Putamen (tissue), 1 donor: ENCODE results near the gene GPHB5.
"Not testable (repeated sequence)": the region's sequence is repeated elsewhere in the genome, so short reads cannot be mapped to it uniquely, and the experiment has no call there.

Source experiments
- DNase-seq: peaks from one replicate; pipeline ENCODE4 v3.0.0-alpha.2; 2016; ENCODE audit warnings: low spot score

Gene GPHB5

DNA sequence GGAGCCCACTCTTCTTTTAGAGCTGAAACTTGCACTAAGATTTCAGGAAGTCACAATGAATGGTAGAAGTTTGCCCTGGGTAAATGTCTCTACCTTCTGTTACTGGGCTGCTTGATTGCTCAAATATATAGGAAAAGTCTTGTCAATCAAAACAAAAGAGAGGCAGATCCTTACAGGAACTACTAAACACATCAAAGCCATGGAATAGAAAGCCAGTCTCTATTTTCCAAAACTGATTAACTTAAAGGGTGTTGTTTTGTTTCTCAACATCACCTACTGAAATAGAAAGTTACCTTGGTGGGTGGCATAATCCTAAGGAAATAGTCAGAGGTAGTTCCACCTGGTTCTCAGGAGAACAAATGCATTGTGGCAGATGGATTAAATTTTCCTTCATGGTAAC, at the start of gene GPHB5:
Gene GPHB5, minus strand, starts transcription at position 101 of the 400 bp plus-strand sequence. CDS start 1,086 bp downstream, outside the sequence.
- DNase-seq = no peak

GRCh38 chr14:63367742-63368364, 49.1 kb upstream of the GPHB5 start:
- DNase-seq = no peak

DNA sequence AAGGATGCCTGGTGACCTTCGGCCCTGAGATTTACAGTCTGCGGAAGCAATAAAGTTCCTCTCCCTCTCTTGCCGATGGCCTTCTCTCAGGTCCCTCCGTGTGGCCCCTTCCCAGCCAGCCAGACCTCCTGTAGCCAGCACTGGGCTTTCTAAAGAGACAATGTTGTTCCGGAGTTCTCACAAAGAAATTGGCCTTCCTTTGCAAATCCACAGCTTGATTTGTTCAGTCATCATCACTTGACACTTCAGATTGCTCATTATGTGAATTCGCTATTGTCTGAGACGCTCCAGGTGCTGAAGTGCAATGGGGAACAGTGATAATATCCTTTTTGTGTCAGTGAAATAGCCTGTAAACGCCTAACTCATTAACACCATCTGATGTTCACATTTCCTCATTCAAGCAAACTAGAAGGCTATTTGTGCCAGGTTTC, 43.7 kb upstream of the GPHB5 start:
- DNase-seq = no peak

DNA sequence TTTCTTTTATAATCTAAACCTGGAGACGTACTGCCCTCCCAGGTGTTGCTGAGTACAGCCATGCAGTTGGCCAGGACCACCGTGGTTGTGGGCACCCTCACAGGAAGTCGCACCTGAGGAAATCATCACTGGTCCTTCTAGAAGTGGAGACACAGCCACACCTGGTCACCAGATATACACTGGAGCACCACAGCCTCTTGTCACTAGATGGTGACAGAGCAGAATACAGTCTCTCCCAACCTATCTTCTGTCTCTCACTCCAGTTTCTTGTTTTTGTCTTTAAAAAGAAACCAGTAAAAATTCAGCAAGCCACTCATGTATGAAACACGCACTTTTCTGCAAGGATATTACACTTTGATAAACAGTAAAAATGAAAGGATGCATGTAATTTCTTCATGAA, 43.1 kb upstream of the GPHB5 start:
- no peak for DNase-seq

DNA sequence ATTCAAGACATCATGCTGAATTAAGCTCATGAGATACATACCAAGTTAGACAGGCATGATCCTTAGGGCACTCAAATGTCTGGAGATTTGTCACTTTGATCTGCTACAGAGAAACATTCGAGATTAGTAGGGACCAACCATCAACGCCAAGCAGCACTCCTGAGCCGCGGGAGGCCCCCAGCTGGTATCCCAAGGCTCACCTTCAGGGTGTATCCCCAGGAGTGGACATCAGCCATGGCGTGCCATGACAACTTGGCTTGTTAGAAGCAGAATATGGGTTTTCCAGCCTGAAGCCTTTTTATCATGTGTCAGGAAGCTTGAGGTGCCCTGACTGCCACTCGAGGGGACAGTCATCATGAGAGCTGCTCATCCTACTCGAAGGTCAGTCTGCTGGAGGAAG, 39.1 kb upstream of the GPHB5 start:
- no peak for DNase-seq

DNA sequence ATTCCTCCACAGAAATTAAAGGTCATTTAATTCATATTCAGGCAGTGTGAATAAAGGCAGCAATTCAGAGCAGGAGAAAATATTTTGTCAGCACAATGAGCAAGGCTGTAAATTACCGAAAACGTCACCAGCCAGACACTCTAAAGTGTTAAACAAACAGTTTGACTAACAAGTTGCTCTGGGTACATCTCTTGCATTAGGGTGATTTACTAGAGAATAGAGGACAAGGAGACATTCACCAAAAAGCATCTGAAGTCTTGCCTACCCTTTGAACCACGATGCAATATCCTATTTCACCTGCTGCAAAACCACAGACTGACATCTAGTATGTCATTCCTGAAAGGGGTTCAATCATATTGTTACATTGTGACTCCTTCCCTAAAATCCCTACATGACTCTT, 27.1 kb upstream of the GPHB5 start:
- DNase-seq = no peak

DNA sequence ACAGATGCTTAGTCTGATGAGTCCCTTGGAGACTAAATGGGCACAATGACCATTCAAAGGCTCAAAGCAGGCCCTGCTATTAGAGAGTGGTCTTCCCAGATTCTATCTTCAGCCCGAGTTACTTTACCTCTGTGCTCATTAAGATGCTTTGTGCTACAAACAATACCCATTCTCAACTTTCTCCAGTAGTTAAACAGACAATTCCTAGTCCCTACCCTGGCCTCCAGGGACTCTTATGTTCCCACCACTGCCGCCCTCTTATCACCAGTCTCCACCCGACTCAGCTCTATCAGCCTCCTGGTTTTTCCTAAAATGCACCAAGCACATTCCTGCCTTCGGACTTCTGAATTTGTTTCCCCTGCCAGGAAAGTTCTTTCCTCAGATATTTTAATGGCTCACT, 25.6 kb upstream of the GPHB5 start:
- no peak for DNase-seq

DNA sequence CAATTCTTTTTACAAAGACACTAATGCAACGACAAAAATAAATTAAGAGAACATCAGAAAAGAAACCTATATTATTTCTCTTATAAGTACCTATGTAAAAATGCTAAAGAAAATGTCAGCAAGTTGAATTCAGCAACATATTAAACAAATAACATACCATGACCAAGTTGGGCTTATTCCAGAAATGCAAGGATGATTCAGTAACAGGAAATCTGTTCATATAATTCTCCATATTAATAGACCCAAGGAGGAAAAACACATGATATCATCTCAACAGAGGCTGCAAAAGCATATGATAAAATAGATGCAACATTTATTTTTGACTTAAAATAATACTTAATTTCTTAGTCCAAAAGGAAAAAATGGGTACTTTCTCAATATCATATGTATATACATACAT, 25.1 kb upstream of the GPHB5 start:
- DNase-seq = no peak

- DNase-seq = no peak
Observed at GRCh38 chr14:63342371-63342770, 23.6 kb upstream of the GPHB5 start.

- no peak for DNase-seq
Observed at GRCh38 chr14:63328787-63329737, 10.3 kb upstream of the GPHB5 start.

- no peak for DNase-seq
Observed at GRCh38 chr14:63326840-63327239, 8.1 kb upstream of the GPHB5 start.

DNA sequence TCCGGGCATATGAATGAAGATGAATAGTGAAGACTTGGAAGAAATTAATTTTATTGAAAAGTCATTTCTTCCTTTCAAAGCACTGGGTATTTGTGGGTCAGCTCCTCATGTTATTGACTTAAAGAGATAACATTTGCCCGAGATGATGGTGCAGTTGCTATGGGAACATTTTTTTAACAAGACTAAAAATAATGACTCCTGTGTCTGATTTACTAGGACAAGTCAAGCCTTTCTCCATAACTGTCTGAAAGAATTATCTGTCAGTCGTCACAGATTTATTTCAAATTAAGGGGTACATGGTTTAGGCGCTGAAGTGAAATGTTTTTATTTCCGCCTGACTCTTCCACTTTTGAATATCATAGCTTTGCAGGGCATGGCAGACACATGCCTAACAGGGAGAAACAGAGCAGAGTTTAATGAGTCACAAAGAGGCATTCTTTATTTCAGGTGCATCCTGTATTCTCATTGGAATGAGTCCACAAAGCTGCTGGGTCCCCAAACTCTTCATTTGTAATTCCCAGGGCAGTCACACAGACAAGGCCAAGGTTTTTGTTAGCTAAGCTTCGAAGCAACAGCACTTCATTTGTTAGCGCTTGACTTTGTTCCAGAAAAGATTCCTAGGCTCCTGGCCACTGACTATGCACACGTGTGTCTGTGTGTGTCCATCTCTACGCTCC, 4.3 kb upstream of the GPHB5 start:
- no peak for DNase-seq

DNA sequence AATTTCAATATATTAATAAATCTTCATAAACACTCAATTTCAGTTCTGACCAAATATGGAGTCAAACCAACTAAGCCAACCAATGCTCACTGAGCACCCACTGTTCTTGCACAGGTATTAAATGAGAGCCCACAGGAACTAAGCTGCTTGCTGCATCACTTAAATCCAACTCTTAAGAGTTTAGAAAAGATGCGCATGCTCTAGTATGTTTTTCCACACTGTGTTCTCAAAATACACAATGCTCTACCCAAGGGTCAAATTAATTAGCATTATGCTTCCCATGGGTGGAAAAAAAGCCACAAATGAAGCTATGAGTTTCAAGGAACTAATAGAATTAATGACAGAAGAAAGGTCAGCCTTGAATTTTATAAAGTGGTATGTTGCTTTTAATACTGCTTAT, 3.7 kb upstream of the GPHB5 start:
- no peak for DNase-seq

DNA sequence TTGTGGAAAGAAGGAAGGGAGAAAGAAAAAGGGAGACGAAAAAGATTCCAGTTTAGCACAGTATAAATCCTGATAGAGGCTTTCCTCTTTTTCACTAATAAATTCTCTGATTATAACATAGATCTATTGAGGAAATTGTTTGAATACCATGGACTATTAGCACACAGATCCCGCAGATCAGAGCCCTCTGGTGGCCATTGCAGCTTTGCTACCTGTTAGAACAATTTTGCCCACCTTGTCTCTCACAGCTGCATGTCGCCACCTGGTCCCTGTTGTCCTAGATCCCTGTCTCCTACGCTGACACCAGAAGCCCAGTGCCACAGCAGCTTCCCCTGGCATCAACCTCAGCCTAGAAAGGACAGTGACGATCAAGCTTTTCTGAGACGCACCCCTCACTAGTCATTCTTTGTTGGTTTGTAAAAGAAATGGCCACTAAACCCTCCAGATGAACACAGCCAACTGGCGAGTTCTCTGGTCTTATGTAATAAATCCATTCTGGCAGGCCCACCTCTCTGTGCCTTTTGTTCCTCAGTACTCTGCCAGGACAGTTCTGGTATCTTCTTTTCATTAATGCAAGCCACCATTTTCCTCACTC, 9.9 kb downstream of the GPHB5 start:
- DNase-seq = no peak

GRCh38 chr14:63304429-63304828, 14.3 kb downstream of the GPHB5 start:
- not testable (repeated sequence) for DNase-seq

DNA sequence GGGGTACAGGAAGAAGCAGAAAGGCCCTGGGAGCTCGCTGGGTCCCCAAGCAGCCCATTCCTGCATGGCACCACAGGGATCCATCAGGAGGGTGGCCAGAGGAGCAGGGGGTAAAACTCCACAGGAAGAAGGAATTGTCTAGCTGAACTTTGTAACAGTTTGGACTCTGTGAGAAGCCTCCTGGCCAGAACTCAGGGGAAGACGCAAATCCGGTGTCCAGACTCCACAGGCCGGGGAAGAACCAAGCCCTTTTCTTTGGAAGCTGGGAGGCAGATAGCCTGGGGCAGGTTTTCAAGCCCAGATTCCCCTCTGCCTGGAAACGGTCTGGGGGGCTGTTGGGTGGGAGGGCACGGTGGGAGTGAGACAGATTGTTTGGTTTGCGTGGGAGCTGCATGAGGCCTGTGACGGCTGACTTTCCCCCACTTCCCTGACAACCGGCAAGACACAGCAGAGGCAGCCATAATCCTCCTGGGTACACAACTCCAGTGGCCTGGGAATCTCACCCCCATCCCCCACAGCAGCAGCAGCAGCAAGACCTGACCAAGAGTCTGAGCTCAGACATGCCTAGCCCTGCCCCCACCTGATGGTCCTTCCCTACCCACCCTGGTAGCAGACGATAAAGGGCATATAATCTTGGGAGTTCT, 16.7 kb downstream of the GPHB5 start:
- no peak for DNase-seq

- no peak for DNase-seq
Observed at GRCh38 chr14:63300854-63301253, 17.9 kb downstream of the GPHB5 start.

DNA sequence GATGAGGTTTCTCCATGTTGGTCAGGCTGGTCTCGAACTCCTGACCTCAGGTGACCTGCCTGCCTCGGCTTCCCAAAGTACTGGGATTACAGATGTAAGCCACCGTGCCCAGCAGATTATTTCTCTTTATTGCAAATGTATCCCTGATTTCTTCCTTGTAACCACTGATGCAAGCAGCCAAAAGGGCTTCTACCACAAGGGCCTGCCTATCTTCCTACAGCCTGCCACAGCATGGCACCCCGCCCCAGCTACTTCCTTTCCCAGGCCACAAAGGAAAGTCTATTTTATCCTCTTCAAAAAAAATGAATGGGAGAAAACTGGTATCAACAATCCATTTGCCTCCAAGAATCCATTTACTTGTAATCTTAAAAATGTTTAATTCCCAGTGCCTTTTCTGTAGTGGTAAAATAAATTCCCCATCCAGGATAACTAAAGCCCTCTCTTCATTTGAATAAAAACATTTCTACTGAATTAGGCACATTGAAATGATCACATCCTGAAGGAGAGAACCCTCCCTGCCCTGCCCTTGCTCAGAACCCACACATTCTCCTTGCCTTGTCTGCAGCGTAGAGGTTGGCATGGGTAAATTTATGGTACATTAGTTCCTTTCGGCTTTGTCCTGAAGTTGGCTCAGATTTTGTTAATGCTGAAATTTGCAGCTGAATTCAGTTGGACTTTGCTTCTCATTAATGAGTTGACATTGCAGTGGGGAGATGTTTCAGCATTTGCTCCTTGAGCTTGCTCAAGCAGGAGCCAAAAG, 19.2 kb downstream of the GPHB5 start:
- no peak for DNase-seq

DNA sequence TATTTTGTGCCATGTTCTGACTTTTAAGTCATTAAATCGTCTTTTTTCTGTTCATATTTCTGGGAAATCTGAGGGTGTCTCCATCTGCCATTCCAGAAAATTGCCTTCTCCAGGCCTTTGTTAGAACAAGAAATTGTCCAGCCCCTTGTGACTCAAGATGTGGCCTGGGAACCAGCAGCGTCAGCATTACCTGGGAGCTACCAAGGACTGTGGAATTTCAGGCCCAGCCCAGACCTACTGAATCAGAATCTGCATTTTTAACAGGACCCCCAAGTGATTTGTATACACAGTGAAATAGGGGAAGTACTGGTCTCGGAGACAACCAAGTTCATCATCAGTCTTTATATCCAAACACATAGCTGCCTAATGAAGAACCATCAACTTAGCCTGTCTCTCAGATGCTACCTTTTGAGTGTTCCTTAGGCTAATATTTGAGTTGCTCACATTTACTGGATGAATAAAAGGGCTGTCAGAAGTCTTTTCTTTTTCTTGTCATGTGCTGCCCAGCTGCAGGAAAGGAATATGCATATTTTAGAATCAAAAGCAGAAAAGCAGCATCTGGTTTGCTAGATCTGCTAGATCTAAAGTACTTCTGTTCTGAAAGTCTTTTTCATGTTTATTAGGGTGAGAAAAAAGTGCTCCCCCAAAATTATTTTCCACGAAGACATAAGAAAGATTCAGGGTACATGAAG, 21.2 kb downstream of the GPHB5 start:
- no peak for DNase-seq

DNA sequence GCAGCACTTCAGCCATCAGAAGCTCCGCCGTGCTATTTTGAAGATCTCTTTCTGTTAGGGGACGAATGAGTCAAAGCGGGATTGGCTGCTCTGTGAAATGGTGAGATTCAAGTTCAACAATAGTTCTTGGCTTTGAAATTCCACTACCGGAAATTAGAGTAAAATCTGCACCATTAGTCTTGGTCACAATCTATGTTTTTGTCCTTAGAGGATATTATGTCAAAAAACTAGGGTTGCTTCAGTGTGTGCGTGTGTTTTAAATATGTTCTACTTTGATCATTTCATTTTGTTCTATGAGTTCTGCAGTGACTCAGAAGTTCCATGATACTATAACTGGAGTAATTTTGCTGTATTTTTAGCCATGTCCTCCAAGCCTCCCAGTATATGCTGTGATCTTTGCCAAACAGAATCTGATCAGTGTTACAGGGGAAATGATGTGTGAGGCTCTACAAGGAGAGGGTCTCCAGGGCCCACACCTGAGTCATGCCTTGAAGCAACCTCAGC, 22.6 kb downstream of the GPHB5 start:
- DNase-seq = no peak
